ENCODE data around the gene USH1C.
A peak's percentile ranks its signal among the peaks of the same experiment; 100 is the strongest.

The USH1C gene

GRCh38 chr11:17568944-17569343, 24.7 kb upstream of the USH1C start:
- DNase-seq = no peak

DNA sequence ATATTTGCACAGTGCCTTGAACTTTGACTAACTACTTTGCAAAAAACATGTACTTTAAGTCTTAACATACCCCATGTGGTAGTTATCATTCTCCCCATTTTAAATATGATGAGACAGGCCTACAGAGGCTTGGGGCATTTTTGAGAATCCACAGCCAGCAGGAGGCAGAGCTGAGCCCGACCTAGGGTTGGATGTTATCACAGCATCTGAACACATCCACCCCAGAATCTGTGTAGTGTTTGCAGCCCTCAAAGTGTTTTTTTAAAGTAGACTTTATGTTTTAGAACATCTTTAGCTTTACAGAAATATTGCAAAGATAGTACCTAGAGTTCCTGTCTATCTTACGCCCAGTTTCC, 20.4 kb upstream of the USH1C start:
- no peak for DNase-seq

DNA sequence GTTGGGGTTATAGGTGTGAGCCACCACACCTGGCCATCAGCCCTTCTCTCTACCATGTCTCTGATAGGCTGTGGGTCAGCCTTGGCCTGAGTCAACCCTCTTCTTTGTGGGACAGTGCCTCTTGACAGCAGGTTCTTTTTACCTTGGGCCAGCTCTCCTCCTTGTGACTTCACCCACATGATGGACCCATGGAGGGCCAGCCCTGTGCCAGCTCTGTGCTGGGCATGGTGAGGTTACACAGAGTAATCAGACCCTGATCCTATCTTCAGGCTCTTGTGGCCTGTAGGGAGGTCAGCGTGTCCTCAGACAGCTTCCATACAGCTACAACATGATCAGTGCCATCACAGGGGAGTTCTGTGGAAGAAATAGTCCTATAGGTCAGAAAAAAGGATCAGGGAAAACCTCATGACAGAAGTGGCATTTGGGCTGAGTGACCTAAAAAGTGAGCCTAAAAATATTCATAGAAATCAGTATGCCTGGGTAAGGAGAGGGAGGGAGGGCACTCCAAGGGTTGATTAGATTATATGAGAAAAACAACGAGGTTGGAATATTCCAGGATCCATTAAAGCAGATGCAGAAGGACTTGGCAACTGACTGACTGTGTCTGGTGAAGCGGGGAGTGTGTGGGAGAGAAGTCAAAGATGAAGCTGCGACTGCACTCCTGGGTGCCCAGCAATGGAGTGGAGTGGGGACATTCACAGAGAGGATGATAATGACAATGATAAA, 19.9 kb upstream of the USH1C start:
- DNase-seq = no peak

DNA sequence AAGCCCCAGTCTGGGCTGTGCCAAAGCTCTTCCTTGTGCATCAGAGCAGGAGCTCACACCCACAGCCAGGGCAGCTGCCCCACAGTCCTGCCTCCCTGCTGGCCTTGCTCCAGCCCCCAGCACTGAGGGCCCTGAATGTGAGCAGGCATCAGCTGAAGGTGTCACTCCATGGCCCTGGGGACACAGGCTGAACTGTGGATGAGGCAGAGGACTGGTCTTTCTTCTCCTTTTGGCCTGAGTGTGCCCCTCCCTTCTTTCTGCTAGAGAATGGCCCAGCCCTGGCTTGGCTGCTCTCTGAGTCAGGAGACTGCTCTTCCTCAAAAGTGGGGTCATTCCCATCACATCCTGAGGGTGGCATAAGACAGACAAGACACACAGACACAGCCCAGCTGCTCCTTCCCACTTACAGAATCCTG, 19.0 kb upstream of the USH1C start:
- DNase-seq = no peak

DNA sequence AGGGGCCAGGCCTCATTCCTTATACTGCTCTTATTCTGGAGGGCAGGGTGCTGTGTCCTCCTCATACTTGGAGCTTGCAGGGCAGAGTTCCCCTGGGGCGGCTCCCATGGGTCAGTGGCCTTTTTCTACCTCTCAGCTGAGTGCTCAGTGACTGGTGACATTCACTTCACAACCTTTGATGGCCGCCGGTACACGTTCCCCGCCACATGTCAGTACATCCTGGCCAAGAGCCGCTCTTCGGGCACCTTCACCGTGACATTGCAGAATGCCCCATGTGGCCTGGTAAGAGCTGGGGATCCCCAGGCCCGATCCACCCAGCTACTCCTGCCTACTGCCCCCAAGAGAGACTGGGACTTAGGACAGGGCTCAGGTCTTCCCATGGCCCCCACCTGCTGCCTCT, 17.3 kb upstream of the USH1C start:
- DNase-seq = no peak

DNA sequence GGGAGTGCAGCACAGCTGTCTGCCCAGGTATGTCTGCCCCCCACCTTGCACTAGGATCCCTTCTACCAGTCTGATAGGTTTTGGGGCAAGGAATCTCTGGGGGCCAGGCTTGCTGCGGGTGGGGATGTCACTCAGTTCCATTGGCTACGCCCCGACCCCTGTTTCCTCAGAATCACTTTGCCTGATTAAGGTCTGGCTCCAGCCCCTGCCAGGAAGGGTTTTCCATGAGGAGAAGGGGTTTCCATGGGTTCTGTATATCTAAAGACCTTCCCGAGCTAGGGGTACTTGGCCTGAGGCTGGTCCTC, 16.8 kb upstream of the USH1C start:
- no peak for DNase-seq

DNA sequence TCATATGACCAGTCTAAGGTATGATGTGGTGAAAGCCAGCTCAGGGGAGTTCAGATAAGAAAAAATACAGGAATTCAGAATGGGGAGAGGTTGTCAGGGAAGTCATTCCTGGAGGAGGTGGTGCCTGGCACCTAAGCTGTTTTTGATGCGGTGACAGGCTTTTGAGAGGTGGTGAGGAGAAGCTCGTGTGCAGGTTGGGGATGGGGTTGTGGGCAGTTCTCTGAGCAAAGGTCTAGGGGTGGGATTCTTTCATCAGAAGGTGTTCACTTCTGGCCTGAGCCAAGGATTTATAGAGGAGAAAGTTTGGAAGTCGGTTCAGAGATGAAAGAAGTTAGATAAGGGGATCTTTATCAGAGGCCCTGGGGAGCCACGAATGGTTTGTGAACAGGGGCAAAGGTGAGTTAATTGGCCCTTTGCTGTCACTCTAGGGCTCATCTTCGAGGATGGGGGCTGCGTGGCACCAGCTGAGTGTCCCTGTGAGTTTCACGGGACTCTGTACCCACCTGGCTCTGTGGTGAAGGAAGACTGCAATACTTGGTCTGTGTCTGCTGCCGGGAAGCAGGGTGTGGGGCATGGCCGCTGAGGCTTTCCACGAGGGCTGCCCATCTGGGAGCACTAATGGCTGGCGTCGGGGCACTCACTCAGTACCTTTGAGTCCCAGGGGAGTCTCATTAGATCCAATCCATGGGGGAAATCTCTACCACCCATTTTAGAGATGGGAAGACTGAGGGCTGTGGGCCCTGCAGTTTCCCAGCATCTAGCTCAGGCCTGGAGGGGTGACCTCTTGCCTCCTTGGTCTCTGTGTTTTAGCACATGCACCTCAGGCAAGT, 16.3 kb upstream of the USH1C start:
- DNase-seq = no peak

- DNase-seq = no peak
These were observed 15.3 kb upstream of the USH1C start for GRCh38 chr11:17559341-17560087.

DNA sequence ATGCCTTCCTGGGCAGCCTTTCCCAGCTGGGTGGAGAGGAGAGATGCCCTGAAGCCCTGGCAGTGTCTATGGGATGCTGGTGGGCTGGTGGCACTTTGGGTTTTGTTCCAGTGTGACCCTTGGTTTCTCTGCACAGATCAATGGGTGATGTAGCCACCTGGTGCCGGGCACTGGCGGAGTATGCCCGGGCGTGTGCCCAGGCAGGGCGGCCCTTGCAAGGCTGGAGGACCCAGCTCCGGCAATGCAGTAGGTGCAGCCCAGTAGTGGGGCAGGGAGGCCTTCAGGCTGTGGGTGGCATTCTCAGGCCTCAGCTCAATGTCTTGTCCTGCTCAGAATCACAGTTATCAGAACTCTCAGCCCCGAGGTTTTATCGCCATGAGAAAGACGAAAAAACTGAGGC, 14.7 kb upstream of the USH1C start:
- no peak for DNase-seq

- no peak for DNase-seq
These were observed 14.0 kb upstream of the USH1C start for GRCh38 chr11:17558025-17558780.

GRCh38 chr11:17556999-17557398, 12.8 kb upstream of the USH1C start:
- no peak for DNase-seq

- DNase-seq = no peak
These were observed 10.3 kb upstream of the USH1C start for GRCh38 chr11:17554487-17554886.

DNA sequence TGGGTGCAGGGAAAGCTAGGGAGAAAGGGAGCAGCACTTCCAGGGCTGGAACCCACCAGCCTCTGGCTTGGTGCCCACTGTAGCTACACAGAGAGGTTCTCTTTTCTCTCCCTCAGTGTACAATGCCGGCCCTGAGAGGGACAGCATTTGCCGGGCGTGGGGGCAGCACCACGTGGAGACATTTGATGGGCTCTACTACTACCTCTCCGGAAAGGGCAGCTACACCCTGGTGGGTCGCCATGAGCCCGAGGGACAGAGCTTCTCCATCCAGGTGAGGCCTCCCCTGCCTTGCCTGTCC, 9.0 kb upstream of the USH1C start:
- no peak for DNase-seq

DNA sequence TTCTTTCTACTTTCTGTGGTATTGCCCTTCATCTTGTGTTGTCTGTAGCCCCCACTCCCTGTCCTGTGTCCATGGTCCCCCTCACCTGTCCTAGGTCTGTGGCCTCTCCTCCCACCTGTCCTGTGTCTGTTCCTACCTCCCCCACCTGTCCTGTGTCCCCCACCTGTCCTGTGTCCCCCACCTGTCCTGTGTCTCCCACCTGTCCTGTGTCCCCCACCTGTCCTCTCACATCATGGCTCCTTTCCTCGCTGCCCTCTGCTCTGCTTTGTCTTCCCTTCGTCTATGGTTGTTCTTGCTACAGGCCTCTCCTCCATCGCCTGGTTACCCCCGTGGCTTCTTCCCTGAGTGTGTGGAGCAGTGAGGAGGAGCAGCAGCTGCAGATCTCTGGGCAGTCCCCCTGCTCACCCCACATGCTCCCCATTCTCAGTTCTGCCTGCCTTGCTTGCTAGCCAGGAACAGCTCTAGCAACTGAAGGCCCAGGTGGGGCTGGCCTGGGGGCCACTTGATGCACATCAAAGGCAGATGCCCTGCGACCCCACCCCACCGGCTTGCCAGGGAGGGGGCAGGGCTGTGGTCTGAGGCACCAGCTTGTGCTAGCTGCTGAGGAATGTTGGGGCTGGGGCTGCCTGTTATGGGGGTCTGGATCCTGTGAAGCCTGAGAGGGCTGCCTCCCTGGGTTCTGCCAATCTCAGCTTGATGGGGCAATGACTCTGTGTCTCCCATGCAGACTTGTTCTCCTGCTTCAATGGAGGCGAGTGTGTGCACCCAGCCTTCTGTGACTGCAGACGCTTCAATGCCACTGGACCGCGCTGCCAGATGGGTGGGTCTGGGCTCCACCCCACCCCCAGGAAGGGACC, 8.4 kb upstream of the USH1C start:
- DNase-seq = no peak

- DNase-seq = no peak
These were observed 7.8 kb upstream of the USH1C start for GRCh38 chr11:17552041-17552355.

DNA sequence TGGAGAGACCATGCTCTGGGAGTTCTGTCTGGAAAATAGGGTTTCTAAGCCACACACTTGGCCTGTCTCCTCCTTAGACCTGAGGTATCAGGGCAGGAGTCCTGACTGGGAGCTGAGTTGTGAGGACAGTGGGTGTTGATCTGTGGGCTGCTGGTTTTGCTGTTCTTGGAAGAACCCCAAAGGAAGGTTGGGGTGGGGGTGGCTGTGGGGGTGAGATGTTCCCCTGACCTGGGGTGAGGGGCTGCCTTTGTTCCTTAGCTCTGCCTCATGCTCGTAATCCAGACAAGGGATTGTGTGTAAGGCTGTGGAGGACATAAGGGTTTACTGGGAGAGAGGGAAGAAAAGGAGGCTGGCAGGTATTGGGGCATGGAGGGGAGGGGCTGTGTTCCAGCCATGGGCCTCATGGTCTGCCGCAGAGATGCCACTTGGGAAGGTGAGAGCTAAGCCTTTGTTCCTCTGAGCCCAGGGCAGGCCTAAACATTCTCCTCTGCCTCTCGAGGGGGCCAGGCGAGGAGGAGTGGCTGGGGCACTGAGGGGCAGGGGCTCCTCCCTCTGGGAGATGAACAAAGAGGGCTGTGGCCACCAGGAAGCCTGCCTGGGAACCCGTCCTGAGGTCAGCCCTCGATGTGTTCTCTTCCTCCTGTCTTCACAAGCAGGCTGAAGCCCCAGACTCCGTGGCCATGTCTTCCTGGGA, 7.3 kb upstream of the USH1C start:
- DNase-seq = no peak

DNA sequence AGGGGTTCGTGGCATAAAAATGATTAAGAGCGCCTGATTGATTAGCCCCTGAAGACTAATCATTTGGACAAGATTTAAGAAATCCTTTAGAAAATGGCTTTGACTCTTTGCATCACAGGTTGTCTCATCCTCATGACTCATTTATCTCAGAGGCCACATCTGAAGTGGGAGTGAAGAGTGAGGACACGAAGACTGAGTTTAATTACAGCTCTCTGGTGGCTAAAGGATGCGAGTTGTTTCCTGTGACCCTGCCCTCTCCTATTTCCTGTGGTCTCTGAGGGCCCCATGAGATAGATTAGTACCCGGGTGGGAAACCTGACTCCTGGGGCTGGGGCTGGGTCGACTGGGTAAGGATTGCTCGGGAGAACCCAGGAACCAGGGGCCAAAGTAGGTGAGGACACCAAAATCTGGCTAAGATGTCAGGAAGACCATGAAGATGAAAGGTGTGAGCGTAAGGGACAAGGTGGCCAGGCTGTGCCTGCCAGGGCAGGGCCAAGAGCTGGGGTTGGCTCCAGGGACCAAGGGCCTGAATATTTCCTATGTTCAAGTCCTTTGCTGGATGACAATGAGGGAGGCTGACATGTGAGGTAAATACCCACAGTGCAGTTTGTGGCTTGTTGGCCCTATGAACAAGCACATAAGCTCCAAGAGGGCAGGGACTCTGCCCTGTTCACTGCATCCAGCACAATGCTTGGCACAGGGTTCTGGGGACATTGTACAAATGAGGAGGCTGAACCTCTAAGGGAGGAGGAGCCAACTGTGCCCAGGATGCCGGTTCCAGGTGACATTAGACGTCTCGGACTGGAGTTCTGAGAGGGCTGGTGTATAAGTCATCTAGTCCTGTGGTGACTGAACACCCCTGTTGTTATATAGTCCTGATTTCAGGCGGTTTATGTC, 6.5 kb upstream of the USH1C start:
- no peak for DNase-seq

DNA sequence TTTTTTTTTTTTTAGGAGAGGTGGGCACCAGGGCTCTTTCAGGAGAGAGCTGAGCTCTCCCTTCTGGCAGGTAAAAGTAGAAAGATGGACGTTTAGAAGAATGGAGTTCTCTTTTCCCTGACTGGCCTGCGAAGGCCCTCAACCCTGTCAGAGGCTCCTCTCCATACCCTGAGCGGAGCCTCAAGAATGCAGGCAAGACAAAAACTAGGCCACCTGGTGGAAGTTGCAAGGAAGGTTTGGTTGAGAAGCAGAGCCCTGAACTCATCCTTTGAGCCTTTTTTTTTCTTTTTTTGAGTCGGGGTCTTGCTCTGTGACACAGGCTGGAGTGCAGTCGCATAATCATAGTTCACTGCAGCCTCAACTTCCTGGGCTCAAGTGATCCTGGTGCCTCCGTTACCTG, 4.2 kb upstream of the USH1C start:
- DNase-seq = no peak

DNA sequence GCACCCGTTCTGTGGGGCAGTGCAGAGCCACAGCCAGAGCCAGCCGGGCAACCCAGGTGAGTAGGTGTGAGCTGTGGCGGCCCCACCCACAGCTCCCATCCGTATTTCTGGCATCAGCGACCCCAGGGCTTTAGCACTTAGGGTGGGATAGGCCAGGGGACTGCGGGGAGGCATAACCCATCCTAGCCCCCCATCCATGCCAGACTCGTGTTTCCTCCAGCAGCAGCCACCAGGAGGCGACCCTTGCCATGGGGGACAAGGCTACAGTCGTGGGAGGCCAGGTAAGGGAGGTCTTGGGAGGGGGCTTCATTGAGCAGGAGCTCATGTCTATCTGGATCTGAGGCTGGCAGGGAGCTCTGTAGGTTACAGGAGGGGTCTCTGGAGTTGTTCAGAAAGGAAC, 3.7 kb upstream of the USH1C start:
- no peak for DNase-seq

GRCh38 chr11:17547051-17547577, 2.9 kb upstream of the USH1C start, which contains the start of gene OTOG:
Gene OTOG, plus strand, starts transcription at chr11:17547259. Its CDS starts 114 bp downstream, at chr11:17547373.
- peak; percentile 76 for DNase-seq

- DNase-seq = no peak
These were observed 2.0 kb upstream of the USH1C start for GRCh38 chr11:17546240-17546639.

Measured in NCI-H345 (cell line).